Activated CD4-positive, alpha-beta T cell treated with anti-CD3 and anti-CD28 coated beads for 24 hours (primary cell): Measurements from ENCODE around the gene SHISA6.

Source experiments
- DNase-seq, 2 donors: peaks; one replicate each; pipeline ENCODE4 v3.0.0-alpha.2; 2020; ENCODE audit warnings: low read depth in 2 of 2

SHISA6 gene

GRCh38 chr17:11515901-11516300 is 274.9 kb downstream of the SHISA6 start:
- DNase-seq: no peak

- DNase-seq: no peak
Measured at GRCh38 chr17:11535231-11535630, 294.2 kb downstream of the SHISA6 start.

GRCh38 chr17:11538366-11538765 is 297.4 kb downstream of the SHISA6 start:
- no peak for DNase-seq

- no peak for DNase-seq
Measured at GRCh38 chr17:11539637-11540036, 298.6 kb downstream of the SHISA6 start.

GRCh38 chr17:11545002-11545401 is 304.0 kb downstream of the SHISA6 start:
- DNase-seq: no peak

GRCh38 chr17:11545696-11546095 is 304.7 kb downstream of the SHISA6 start:
- DNase-seq: no peak

GRCh38 chr17:11547853-11548252 is 306.8 kb downstream of the SHISA6 start:
- DNase-seq: no peak

GRCh38 chr17:11548398-11548797 is 307.4 kb downstream of the SHISA6 start:
- DNase-seq: no peak

GRCh38 chr17:11550431-11550830 is 309.4 kb downstream of the SHISA6 start:
- DNase-seq: no peak

GRCh38 chr17:11551442-11551841 is 310.4 kb downstream of the SHISA6 start:
- no peak for DNase-seq

GRCh38 chr17:11553135-11553534 is 312.1 kb downstream of the SHISA6 start:
- no peak for DNase-seq

- no peak for DNase-seq
Measured at GRCh38 chr17:11554042-11554441, 313.0 kb downstream of the SHISA6 start.

- no peak for DNase-seq
Measured at GRCh38 chr17:11554542-11554941, 313.5 kb downstream of the SHISA6 start.

GRCh38 chr17:11555530-11555929 is 314.5 kb downstream of the SHISA6 start:
- no peak for DNase-seq

GRCh38 chr17:11557727-11558452 is 316.9 kb downstream of the SHISA6 start:
- DNase-seq: no peak

- no peak for DNase-seq
Measured at GRCh38 chr17:11558681-11559234, 317.7 kb downstream of the SHISA6 start.

- no peak for DNase-seq
Measured at GRCh38 chr17:11559601-11560000, 318.6 kb downstream of the SHISA6 start.

- DNase-seq: no peak
Measured at GRCh38 chr17:11561281-11561680, 320.3 kb downstream of the SHISA6 start.

GRCh38 chr17:11561702-11562101 is 320.7 kb downstream of the SHISA6 start:
- no peak for DNase-seq

- DNase-seq: no peak
Measured at GRCh38 chr17:11564589-11565380, 323.8 kb downstream of the SHISA6 start.

GRCh38 chr17:11565591-11565990 is 324.6 kb downstream of the SHISA6 start:
- DNase-seq: no peak

- no peak for DNase-seq
Measured at GRCh38 chr17:11578998-11579397, 338.0 kb downstream of the SHISA6 start.

GRCh38 chr17:11580677-11581076 is 339.7 kb downstream of the SHISA6 start:
- DNase-seq: no peak
